ENCODE results near the gene STK32C.

STK32C gene

GRCh38 chr10:132302421-132303310 lies 5.1 kb downstream of the STK32C start:
- no peak for DNase-seq (ENCODE audit: low read depth)
- TF ChIP-seq CTCF (IDR thresholded peaks at IDR 0.05; ENCODE audit: insufficient read depth, low read depth, low read length, missing control alignments), result no peak
- no peak overlapping the region for H3K4me3 ChIP-seq (ENCODE audit: low read depth, low read length)

GRCh38 chr10:132301371-132302330 lies 6.1 kb downstream of the STK32C start:
- TF ChIP-seq CTCF (IDR thresholded peaks at IDR 0.05; ENCODE audit: insufficient read depth, low read depth, low read length, missing control alignments), result no peak
- no peak overlapping the region for H3K4me3 ChIP-seq (ENCODE audit: low read depth, low read length)
- no peak for DNase-seq (ENCODE audit: low read depth)

- TF ChIP-seq CTCF (IDR thresholded peaks at IDR 0.05; ENCODE audit: insufficient read depth, low read depth, low read length, missing control alignments), result no peak
- H3K4me3 ChIP-seq (ENCODE audit: low read depth, low read length), result no peak overlapping the region
- no peak for DNase-seq (ENCODE audit: low read depth)
These were observed 7.2 kb downstream of the STK32C start for GRCh38 chr10:132300582-132300981.

DNA sequence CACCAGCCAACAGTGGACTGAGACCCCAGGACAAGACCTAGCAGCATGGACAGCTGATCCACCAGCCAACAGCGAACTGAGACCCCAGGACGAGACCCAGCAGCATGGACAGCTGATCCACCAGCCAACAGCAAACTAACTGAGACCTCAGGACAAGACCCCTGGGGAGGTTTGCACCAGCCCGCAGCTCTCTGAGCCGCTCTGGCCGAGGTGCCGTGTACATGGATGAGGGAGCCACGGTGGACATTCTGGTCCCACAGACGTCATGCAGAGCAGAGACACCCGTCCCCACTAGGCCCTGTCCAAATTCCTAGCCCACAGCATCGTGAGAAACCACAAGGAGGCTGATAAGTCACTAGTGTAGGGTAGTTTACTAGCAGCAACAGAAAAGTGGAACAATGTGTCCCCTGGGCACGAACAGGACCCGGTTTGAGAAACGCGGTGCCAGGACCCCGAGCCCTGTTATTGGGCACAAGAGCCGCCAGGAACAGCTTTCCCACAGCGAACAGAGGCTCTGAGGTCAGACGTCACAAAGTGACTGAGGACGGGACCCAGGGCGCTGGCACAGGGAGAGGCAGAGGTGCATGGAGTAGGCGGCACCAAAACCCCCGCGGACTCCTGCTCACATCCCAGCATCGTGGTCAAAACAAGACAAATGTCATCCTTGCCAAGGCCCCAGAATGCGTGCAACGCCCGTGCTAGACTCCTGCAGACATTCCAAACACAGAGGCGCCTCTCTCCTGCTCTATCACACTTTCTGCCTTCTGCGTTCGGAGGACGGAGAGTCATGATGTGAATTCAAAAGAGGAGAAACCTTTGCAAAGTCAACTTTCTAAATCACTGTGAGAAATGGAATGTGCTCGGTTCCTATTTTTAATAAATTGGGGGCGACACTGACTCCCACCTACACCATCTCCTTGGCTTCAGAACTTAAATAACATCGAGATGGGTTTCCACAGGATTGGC lies 8.1 kb downstream of the STK32C start:
- no peak for TF ChIP-seq CTCF (IDR thresholded peaks at IDR 0.05; ENCODE audit: insufficient read depth, low read depth, low read length, missing control alignments)

DNA sequence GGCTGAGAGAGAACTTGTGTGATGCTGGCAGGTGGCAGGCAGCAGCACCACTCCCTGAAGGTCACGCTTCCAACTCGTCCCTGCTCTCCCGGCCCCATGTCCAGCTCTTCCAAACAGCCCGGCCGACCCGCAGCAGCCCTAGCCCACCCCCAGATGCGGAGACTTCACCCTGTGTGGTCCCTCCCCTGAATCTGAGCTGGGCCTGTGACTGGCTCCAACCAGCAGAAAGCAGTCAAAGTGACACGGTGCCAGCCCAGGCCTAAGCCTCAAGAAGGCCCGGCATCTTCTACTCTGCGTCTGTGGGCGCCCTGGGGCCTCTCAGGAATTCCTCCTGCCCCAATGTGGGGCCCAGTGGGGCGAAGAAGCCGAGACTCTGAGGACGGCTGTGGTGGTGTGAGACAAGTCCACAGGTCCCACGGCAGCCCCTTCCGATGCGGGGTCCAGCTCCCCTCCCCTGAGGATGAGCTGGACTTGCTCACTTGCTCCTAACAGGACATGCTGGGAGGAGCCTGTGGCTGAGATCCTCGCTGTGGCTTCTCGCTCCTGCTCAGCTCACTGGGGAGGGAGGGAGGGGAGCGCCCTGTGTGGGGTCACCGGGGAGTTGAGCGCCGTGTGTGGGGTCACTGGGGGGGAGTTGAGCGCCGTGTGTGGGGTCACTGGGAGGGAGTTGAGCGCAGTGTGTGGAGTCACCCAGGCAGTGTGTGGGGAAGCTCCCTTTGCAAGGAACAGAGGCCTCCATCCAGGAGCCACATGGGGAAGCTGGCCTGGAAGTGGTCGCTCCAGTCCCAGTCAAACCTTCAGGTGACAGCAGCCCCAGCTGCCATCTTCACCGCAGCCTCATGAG lies 9.5 kb downstream of the STK32C start:
- DNase-seq (ENCODE audit: low read depth), result no peak
- TF ChIP-seq CTCF (IDR thresholded peaks at IDR 0.05; ENCODE audit: insufficient read depth, low read depth, low read length, missing control alignments), result no peak
- no peak overlapping the region for H3K4me3 ChIP-seq (ENCODE audit: low read depth, low read length)

More for the DNA sequence above, 8.1 kb downstream of the STK32C start:
- DNase-seq (ENCODE audit: low read depth), result no peak
- no peak overlapping the region for H3K4me3 ChIP-seq (ENCODE audit: low read depth, low read length)

Data from GM12865 (cell line).